Right ventricle myocardium superior (tissue), 1 donor: Measurements from ENCODE around the gene B3GNT3. TPM values are rescaled to one million over a fixed set of nuclear protein-coding genes. Genes with fewer than 3 reads are reported as not detected.

ENCODE experiments used
- ATAC-seq: fragments of 200-7000 bp; cut with Tn5 transposase; one replicate; pipeline ENCODE4 v1.9.1; 2020; ENCODE audit warnings: mild to moderate bottlenecking; ENCODE audit not compliant: poor library complexity
- DNase-seq: peaks from one replicate; pipeline ENCODE4 v3.0.0-alpha.2; 2020
- intact Hi-C: fragments of 100-400 bp; cut with DNase I; formaldehyde crosslinking; loops from one replicate; pipeline ENCODE4 v1.11.2; 2022
- total RNA-seq: library from RNA; stranded (reverse); fragmentation: NEBNext Ultra II Directional; extraction: Animal tissue kit (Norgen Biotek cat#: 25700); gene quantifications from one replicate; pipeline ENCODE4 v1.2.1, GENCODE V29; 2021
- donor health status: DM: no; HTN: yes; CAD: no; lungs with severe emphysema.

B3GNT3 gene
- total RNA-seq, 1 donor from 2014 or later, result not detected

DNA sequence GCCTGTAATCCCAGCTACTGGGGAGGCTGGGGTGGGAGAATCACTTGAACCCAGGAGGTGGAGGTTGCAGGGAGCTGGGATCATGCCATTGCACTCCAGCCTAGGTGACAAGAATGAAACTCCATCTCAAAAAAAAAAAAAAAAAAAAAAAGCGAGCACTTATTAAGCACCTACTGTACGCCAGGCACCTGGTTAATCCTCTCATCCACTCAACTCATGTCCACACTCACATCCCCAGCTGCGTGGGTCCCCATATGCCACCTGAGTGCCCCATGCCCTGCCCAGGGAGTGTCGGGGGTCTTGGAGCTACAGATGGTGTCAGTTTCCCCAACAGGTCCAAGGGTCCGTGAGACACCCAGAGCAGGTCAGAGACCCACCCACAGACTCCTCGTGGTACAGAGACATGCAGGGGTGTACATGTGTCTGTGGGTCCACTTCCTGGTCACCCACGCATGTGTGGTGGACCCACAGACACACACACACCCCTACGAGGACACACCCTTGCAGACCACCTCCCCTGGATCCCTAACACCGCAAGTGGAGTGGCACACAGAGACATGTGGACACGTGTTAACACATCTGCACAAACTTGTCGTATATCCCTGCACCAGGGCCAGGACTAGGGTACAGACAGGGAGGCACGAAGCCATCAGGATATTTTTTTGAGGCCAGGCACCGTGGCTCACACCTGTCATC is 22.9 kb downstream of the B3GNT3 start:
- ATAC-seq, result no peak
- DNase-seq, result no peak
- intact Hi-C loops, result no loop called here

GRCh38 chr19:17821190-17821589 is 26.3 kb downstream of the B3GNT3 start, which contains the start of gene INSL3:
TSS of gene INSL3 (minus strand) at chr19:17821519. CDS start at chr19:17821506, 13 bp downstream.
- no peak for DNase-seq
- no peak for ATAC-seq
- intact Hi-C loops, result no loop called here

DNA sequence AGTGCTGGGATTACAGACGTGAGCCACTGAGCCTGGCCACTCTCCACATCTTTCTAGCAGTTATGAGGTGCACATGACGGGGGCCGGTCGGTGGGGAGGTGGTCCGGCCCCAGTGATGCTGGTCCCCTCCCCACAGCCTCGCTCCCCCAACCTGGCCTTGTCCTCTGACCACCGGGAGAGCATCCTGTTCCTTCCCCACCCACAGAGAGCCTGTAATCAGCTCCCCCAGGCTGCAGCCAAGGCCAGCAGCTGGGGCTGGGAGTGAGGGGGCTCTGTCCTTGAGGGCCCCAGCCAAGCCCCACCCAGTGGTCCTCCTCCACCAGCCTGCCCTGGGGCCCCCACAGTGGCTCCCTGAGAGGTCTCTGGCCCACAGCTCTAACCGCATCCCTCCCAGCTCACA is 29.4 kb downstream of the B3GNT3 start:
- ATAC-seq (no peak), DNase-seq (no peak)
- intact Hi-C loops, result no loop called here

- intact Hi-C loops, result no loop called here
- ATAC-seq (no peak), DNase-seq (no peak)
Measured at GRCh38 chr19:17826508-17827056, 31.6 kb downstream of the B3GNT3 start.

GRCh38 chr19:17829855-17830566 is 35.1 kb downstream of the B3GNT3 start:
- intact Hi-C loops, result no loop called here
- no peak for ATAC-seq

GRCh38 chr19:17830567-17831418 is 35.9 kb downstream of the B3GNT3 start:
- intact Hi-C loops, result no loop called here
- DNase-seq (no peak), ATAC-seq (peak; percentile 34)

More at GRCh38 chr19:17829855-17830566, 35.1 kb downstream of the B3GNT3 start:
- no peak for DNase-seq

DNA sequence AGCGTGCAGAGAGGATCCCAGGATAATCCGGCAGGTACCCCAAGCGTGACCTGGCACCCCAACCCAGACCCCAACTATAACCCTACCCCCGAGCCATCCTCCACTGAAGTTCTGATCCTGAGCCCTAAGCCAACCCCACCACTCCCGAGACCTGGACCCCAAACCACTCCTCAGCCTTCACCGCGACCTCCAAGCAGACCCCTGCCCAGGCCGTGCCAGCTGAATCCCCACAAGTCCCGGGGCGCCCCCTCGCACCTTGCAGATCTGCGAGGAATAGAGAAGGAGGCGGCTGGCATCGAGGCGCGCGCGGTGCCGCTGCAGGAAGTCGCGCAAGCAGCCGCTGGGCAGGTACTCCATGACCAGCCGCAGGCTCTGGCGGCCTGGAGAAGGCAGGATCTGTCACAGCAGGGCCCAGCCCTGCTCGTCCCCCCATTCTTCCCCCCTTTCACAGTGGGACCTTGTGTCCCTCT is 36.5 kb downstream of the B3GNT3 start:
- intact Hi-C loops, result no loop called here
- DNase-seq, result no peak
- no peak for ATAC-seq

DNA sequence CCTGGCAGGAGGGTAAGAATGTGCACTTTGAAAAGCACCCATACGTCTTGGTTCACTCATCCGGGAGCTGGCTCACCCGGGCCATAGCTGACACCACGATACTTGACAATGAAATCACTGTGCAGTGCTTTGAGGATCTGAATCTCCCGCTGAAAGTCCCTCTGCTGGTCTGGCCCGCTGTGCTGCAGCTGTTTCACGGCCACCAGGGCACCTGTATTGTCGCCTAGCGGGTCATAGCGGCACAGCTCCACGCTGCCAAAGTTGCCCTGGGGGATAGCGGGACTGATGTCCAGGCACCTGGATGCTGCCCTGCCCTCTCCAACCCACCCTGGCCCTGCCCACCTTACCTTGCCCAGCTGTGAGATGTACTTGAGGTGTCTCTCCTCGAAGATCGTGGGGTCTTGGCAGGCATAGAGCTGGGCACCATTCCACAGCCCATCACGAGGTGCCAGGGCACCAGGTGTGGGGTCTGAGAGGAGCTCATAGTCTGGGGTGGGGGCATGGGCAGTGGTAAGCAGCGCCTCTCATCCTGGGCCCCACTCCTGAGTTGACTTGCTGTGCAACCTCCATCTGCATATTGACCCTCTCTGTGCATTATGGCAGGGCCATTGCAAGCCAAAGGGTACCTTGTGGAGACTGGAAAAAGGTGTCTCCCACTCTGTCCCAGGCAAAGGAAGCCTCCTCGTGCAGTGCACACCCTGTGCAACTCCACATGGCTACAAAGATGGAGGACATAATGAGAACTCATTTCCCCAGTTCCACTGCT is 37.7 kb downstream of the B3GNT3 start:
- intact Hi-C loops, result no loop called here

DNA sequence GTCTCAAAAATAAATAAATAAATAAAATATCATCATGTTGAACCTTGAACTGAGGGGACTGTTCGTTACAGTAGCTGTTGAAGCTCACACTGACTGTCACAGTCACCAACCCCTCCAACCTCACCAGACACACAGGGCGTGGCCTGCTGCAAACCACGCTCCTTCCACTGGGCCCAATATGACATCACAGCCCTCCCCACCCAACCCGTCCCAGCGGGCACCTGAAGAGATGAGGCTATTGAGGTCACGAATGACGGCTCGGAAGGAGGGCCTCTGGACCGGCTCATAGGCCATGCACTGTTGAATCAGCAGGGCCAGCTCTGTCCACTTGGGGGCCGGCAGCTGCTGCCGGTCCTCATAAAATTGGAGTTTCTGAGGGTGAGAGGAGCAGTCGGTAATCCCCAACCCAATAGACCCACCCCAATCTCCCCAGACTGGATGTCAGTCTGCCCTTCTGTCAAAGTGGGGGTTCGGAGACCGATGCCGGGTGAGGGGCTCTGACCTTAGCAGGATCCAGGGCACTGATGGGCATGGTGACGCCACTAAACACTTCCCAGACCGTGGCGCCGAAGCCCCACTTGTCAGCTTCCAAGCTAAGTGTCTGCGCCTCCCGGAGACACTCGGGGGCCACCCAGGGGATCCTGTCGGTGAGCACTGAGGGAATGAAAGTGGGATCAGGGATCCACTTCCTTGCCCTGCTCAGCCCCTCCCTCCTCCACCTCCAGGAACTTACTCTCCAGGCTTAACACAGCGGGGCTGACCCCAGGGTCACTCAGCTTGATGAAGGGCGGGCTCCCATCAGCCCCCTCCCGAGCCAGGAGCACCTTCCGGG is 39.6 kb downstream of the B3GNT3 start:
- DNase-seq (no peak), ATAC-seq (no peak)
- intact Hi-C loops, result no loop called here

More for the DNA sequence above, 37.7 kb downstream of the B3GNT3 start:
- no peak for DNase-seq
- no peak for ATAC-seq

DNA sequence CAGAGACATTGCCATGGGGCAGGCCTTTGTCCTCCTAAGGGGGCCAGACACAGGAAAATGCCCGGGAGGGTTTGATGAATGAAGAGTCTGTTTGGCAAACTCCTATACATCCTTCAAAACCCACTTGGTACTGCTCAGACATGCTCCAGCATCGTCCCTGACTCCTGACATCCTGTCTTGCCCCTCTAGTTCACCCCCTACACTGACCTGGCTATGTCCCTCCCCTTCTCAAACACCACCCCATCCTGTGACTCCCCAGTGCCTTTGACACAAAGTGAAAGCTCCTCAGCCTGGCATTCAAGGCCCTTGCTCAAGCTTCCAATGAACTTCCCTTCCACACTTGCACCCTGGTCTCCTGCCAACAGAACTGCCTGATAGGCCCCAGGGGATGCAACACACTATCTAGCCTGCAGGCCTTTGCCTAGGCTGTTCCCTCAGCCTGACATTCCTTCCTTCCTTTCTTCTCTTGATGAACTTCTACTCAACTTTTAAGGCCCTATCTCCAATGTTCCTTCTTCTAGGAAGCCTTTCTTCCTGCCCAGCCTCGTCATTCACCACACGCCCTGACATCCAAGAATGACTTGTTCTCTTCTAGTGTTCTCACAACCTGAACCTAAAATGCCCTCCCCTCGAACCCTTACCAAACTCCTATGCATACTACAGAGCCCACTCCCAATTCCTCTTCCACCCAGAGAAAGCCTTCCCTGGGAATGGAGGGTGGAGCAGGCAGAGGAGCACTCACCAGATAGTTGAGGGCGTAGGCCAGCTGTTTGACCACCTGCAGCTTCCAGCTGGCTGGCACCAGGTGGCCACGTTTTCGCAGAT is 40.5 kb downstream of the B3GNT3 start:
- DNase-seq, result no peak
- no peak for ATAC-seq
- intact Hi-C loops, result no loop called here

DNA sequence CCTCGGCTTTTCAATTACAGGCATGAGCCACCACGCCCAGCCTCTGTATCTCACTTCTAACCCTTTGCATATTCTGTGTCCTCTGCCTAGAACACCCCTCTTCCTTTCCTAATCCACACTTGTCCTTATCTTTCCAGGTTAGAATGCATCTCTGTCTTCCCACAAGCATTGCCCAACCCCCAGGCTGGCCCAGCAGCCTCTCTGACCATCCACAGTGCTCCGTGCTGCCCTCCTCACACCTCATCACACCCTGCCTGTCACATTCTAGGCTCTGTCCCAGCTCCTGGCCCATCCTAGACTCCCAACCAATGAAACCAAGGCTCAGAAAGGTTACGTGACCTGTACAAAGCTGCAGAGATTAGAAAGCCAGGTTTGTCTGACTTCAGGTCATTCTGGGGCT is 41.6 kb downstream of the B3GNT3 start:
- no peak for ATAC-seq

GRCh38 chr19:17837972-17838371 is 43.0 kb downstream of the B3GNT3 start:
- DNase-seq, result no peak
- intact Hi-C loops, result no loop called here
- ATAC-seq, result no peak

More for the DNA sequence above, 41.6 kb downstream of the B3GNT3 start:
- intact Hi-C loops, result no loop called here
- no peak for DNase-seq

GRCh38 chr19:17840019-17840418 is 45.1 kb downstream of the B3GNT3 start:
- ATAC-seq (no peak), DNase-seq (no peak)
- intact Hi-C loops, result no loop called here

GRCh38 chr19:17841371-17841809 is 46.5 kb downstream of the B3GNT3 start:
- intact Hi-C loops, result no loop called here
- peak; percentile 16 for ATAC-seq
- DNase-seq, result no peak

DNA sequence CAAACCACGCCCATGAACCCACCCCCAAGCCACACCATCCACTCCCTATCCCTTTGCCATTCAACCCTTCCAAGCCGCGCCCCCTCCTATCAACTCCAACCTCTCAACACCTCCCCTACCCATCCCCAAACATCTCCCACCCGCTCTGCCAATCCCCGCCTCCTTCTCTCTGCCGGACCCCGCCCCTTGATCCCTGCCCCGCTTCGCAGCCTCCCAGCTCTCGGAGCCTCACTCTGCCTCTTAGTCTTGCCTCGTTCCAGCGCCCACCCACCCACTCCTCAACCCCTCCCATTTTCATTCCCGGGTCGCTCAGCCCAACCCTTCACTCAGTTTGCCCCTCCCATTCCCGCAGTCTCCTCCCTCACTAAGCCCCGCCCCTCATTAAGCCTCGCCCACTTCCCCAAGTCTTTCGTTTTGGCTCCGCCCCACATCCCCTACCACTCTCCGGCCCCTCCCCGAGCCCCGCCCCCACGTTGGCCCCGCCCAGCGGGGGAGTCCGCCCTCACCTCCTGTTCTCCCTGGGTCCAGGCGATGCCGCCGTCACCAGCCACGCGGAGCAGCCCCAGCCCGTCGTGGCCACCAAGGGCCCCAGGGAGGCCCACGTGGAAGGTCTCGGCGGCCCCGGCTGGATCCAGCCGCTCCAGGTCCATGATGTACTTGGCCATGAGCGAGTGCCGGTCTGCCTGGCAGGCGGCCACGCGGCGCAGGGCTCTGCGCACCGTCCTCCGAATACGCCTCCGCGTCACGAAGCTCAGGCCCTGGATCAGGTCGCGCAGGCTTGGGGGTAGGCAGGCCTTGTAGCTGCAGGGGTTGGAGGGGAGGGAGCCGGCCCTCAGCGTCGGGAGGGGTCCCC is 47.1 kb downstream of the B3GNT3 start:
- DNase-seq (peak; percentile 80), ATAC-seq (peak; percentile 89)
- intact Hi-C loops, result no loop called here
